ENCODE results near the gene KLF6.

The KLF6 gene

DNA sequence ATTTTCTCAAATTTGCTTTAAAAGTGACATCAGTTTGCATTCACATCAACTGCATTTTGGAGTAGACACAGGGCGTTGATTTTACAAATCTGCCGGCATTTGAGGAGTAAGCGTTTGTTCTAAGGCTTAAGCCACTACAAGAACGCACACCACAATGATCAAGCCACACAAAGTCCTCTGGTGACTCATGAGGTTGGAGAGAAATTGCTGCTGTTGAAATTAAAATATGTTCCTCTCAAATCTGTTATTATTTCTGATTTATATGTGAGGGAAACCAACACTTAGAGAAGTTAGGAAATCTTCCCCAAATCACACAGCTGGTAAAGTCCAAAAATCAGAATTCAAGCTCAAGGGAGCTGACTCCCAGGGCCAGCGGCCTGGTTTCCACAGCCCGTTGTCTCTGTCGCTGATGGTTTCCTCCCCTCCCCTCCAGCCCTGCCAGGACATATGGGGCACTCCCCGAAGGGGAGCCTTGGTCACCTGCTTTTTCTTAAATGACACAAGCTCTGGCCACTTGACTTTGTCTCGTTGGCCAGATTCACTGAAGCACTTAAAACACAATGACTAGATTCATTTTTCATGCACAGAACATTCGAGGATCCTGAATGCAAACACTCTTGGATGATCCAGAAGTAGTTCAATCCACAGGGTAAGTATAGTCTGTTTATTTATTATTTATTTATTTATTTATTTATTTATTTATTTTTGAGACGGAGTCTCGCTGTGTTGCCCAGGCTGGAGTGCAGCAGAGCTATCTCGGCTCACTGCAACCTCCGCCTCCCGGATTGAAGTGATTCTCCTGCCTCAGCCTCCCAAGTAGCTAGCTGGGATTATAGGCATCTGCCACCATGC lies 29.2 kb upstream of the KLF6 start (continued):
- TF ChIP-seq ZBTB17 (tag by site-specific recombination; IDR thresholded peaks at IDR 0.05) (no peak), GLI2 (tag by site-specific recombination; IDR thresholded peaks at IDR 0.05; ENCODE audit: borderline replicate concordance, low read depth) (peak; percentile 40; the same call in 1 of the 2 replicates), KLF16 (tag by site-specific recombination; IDR thresholded peaks at IDR 0.05) (no peak), ZNF174 (tag by site-specific recombination; IDR thresholded peaks at IDR 0.05) (no peak), ZNF530 (tag by site-specific recombination; IDR thresholded peaks at IDR 0.05; ENCODE audit: low read depth) (no peak), ZNF112 (tag by site-specific recombination; IDR thresholded peaks at IDR 0.05) (no peak), HOXC10 (CRISPR knock-in tag; IDR thresholded peaks at IDR 0.05) (no peak), ZXDB (tag by site-specific recombination; IDR thresholded peaks at IDR 0.05) (peak; percentile 42; the same call in 1 of the 2 replicates), ZNF426 (tag by site-specific recombination; IDR thresholded peaks at IDR 0.05) (peak; percentile 86), ZNF510 (tag by site-specific recombination; IDR thresholded peaks at IDR 0.05; ENCODE audit: insufficient replicate concordance) (peak; percentile 59), ZNF571 (tag by site-specific recombination; IDR thresholded peaks at IDR 0.05) (no peak), ZNF366 (tag by site-specific recombination; conservative IDR thresholded peaks at IDR 0.05) (no peak), ZNF548 (tag by site-specific recombination; IDR thresholded peaks at IDR 0.05) (no peak), ZNF394 (tag by site-specific recombination; IDR thresholded peaks at IDR 0.05; ENCODE audit: borderline replicate concordance) (peak; percentile 93), RBAK (tag by site-specific recombination; IDR thresholded peaks at IDR 0.05) (0 out of 2 replicates have a peak, but pooled peaks have one; percentile 29), ZNF654 (tag by site-specific recombination; IDR thresholded peaks at IDR 0.05; ENCODE audit: low read depth) (peak; percentile 40)
- TF ChIP-seq, protein P1, sequence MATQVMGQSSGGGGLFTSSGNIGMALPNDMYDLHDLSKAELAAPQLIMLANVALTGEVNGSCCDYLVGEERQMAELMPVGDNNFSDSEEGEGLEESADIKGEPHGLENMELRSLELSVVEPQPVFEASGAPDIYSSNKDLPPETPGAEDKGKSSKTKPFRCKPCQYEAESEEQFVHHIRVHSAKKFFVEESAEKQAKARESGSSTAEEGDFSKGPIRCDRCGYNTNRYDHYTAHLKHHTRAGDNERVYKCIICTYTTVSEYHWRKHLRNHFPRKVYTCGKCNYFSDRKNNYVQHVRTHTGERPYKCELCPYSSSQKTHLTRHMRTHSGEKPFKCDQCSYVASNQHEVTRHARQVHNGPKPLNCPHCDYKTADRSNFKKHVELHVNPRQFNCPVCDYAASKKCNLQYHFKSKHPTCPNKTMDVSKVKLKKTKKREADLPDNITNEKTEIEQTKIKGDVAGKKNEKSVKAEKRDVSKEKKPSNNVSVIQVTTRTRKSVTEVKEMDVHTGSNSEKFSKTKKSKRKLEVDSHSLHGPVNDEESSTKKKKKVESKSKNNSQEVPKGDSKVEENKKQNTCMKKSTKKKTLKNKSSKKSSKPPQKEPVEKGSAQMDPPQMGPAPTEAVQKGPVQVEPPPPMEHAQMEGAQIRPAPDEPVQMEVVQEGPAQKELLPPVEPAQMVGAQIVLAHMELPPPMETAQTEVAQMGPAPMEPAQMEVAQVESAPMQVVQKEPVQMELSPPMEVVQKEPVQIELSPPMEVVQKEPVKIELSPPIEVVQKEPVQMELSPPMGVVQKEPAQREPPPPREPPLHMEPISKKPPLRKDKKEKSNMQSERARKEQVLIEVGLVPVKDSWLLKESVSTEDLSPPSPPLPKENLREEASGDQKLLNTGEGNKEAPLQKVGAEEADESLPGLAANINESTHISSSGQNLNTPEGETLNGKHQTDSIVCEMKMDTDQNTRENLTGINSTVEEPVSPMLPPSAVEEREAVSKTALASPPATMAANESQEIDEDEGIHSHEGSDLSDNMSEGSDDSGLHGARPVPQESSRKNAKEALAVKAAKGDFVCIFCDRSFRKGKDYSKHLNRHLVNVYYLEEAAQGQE (tag by site-specific recombination; IDR thresholded peaks at IDR 0.05) = peak; percentile 59; the same call in 1 of the 2 replicates
- TF ChIP-seq, protein P2, sequence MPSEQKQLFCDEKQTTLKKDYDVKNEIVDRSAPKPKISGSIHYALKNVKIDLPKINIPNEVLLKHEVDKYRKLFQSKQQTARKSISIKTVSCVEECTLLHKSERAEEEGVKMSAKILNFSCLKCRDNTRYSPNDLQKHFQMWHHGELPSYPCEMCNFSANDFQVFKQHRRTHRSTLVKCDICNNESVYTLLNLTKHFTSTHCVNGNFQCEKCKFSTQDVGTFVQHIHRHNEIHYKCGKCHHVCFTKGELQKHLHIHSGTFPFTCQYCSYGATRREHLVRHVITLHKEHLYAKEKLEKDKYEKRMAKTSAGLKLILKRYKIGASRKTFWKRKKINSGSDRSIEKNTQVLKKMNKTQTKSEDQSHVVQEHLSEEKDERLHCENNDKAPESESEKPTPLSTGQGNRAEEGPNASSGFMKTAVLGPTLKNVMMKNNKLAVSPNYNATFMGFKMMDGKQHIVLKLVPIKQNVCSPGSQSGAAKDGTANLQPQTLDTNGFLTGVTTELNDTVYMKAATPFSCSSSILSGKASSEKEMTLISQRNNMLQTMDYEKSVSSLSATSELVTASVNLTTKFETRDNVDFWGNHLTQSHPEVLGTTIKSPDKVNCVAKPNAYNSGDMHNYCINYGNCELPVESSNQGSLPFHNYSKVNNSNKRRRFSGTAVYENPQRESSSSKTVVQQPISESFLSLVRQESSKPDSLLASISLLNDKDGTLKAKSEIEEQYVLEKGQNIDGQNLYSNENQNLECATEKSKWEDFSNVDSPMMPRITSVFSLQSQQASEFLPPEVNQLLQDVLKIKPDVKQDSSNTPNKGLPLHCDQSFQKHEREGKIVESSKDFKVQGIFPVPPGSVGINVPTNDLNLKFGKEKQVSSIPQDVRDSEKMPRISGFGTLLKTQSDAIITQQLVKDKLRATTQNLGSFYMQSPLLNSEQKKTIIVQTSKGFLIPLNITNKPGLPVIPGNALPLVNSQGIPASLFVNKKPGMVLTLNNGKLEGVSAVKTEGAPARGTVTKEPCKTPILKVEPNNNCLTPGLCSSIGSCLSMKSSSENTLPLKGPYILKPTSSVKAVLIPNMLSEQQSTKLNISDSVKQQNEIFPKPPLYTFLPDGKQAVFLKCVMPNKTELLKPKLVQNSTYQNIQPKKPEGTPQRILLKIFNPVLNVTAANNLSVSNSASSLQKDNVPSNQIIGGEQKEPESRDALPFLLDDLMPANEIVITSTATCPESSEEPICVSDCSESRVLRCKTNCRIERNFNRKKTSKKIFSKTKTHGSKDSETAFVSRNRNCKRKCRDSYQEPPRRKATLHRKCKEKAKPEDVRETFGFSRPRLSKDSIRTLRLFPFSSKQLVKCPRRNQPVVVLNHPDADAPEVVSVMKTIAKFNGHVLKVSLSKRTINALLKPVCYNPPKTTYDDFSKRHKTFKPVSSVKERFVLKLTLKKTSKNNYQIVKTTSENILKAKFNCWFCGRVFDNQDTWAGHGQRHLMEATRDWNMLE (tag by site-specific recombination; conservative IDR thresholded peaks at IDR 0.05; ENCODE audit: low read depth) = peak; percentile 86
- TF ChIP-seq, protein P3, sequence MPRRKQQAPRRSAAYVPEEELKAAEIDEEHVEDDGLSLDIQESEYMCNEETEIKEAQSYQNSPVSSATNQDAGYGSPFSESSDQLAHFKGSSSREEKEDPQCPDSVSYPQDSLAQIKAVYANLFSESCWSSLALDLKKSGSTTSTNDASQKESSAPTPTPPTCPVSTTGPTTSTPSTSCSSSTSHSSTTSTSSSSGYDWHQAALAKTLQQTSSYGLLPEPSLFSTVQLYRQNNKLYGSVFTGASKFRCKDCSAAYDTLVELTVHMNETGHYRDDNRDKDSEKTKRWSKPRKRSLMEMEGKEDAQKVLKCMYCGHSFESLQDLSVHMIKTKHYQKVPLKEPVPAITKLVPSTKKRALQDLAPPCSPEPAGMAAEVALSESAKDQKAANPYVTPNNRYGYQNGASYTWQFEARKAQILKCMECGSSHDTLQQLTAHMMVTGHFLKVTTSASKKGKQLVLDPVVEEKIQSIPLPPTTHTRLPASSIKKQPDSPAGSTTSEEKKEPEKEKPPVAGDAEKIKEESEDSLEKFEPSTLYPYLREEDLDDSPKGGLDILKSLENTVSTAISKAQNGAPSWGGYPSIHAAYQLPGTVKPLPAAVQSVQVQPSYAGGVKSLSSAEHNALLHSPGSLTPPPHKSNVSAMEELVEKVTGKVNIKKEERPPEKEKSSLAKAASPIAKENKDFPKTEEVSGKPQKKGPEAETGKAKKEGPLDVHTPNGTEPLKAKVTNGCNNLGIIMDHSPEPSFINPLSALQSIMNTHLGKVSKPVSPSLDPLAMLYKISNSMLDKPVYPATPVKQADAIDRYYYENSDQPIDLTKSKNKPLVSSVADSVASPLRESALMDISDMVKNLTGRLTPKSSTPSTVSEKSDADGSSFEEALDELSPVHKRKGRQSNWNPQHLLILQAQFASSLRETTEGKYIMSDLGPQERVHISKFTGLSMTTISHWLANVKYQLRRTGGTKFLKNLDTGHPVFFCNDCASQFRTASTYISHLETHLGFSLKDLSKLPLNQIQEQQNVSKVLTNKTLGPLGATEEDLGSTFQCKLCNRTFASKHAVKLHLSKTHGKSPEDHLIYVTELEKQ (tag by site-specific recombination; IDR thresholded peaks at IDR 0.05; ENCODE audit: borderline replicate concordance) = no peak
- TF ChIP-seq, protein P4, sequence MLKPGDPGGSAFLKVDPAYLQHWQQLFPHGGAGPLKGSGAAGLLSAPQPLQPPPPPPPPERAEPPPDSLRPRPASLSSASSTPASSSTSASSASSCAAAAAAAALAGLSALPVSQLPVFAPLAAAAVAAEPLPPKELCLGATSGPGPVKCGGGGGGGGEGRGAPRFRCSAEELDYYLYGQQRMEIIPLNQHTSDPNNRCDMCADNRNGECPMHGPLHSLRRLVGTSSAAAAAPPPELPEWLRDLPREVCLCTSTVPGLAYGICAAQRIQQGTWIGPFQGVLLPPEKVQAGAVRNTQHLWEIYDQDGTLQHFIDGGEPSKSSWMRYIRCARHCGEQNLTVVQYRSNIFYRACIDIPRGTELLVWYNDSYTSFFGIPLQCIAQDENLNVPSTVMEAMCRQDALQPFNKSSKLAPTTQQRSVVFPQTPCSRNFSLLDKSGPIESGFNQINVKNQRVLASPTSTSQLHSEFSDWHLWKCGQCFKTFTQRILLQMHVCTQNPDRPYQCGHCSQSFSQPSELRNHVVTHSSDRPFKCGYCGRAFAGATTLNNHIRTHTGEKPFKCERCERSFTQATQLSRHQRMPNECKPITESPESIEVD (tag by site-specific recombination; IDR thresholded peaks at IDR 0.05) = no peak
- TF ChIP-seq, protein P5, sequence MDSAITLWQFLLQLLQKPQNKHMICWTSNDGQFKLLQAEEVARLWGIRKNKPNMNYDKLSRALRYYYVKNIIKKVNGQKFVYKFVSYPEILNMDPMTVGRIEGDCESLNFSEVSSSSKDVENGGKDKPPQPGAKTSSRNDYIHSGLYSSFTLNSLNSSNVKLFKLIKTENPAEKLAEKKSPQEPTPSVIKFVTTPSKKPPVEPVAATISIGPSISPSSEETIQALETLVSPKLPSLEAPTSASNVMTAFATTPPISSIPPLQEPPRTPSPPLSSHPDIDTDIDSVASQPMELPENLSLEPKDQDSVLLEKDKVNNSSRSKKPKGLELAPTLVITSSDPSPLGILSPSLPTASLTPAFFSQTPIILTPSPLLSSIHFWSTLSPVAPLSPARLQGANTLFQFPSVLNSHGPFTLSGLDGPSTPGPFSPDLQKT (IDR thresholded peaks at IDR 0.05; ENCODE audit: borderline replicate concordance, low read depth, low read length) = no peak
